K562 (cell line): ENCODE data around the gene MAGI3. TPM values are rescaled to one million over a fixed set of nuclear protein-coding genes. Genes with fewer than 3 reads are reported as not detected.

Source experiments
- ATF3 ChIP-seq, 2 experiments: fragments of 450-650 bp in 1 of 2; sonication (generic) in 1 of 2; formaldehyde crosslinking in 1 of 2; IDR thresholded peaks in 1 of 2; conservative IDR thresholded peaks in 1 of 2; 2 replicates each; pipeline versions ENCODE4 v1.6.1 to v1.8.1; 2016 to 2023; ENCODE audit warnings: mild to moderate bottlenecking in 2 of 2, moderate library complexity in 2 of 2, inconsistent platforms in 1 of 2, missing genetic modification reagents in 1 of 2
- CEBPB ChIP-seq: fragments of 450-650 bp; IDR thresholded peaks from 2 replicates; pipeline ENCODE4 v1.6.1; 2016; ENCODE audit warnings: missing genetic modification characterization, missing compliant biosample characterization
- CEBPG ChIP-seq, 3 experiments: fragments of 200-800 bp in 1 of 3; sonication (Bioruptor generic) in 1 of 3; sonication (generic) in 1 of 3; formaldehyde crosslinking in 1 of 3; IDR thresholded peaks in 2 of 3; conservative IDR thresholded peaks in 1 of 3; 2 replicates each; pipeline versions ENCODE4 v1.6.1 to v1.8.0; 2016 to 2022; ENCODE audit warnings: missing compliant biosample characterization in 2 of 3, missing genetic modification characterization in 2 of 3, mild to moderate bottlenecking in 1 of 3, missing genetic modification reagents in 1 of 3
- CREB5 ChIP-seq: fragments of 250-450 bp; sonication (Bioruptor Pico); IDR thresholded peaks from 2 replicates; pipeline ENCODE4 v1.5.0; 2020; ENCODE audit warnings: mild to moderate bottlenecking
- DACH1 ChIP-seq: fragments of 450-650 bp; IDR thresholded peaks from 2 replicates; pipeline ENCODE4 v1.6.1; 2018; ENCODE audit not compliant: partially characterized antibody
- DNMT1 ChIP-seq: fragments of 450-650 bp; IDR thresholded peaks from 2 replicates; pipeline ENCODE4 v1.6.1; 2016; ENCODE audit warnings: antibody characterized with exemption, mild to moderate bottlenecking
- FOXA1 ChIP-seq: fragments of 450-650 bp; IDR thresholded peaks from 2 replicates; pipeline ENCODE4 v1.6.1; 2016; ENCODE audit warnings: mild to moderate bottlenecking, borderline replicate concordance
- GATAD2B ChIP-seq: fragments of 450-650 bp; IDR thresholded peaks from 2 replicates; pipeline ENCODE4 v1.6.1; 2017; ENCODE audit warnings: mild to moderate bottlenecking, borderline replicate concordance
- GTF2A2 ChIP-seq: IDR thresholded peaks from 2 replicates; pipeline ENCODE4 v1.6.1; 2016; ENCODE audit warnings: mild to moderate bottlenecking, missing genetic modification characterization, missing compliant biosample characterization
- HMBOX1 ChIP-seq: sonication (generic); IDR thresholded peaks from 2 replicates; pipeline ENCODE4 v1.6.1; 2016
- KDM1A ChIP-seq, 2 experiments: fragments of 450-650 bp; IDR thresholded peaks; 2 replicates each; pipeline ENCODE4 v1.6.1; 2016; ENCODE audit warnings: mild to moderate bottlenecking in 2 of 2
- MEF2A ChIP-seq: IDR thresholded peaks from 2 replicates; pipeline ENCODE4 v1.6.1; 2011; ENCODE audit warnings: low read depth, mild to moderate bottlenecking, low read length, moderate library complexity; ENCODE audit not compliant: control insufficient read depth
- NKRF ChIP-seq: fragments of 450-650 bp; IDR thresholded peaks from 2 replicates; pipeline ENCODE4 v1.6.1; 2016; ENCODE audit warnings: borderline replicate concordance
- OTX1 ChIP-seq: fragments of 450-650 bp; formaldehyde crosslinking; IDR thresholded peaks from 2 replicates; pipeline ENCODE4 v1.4.0; 2022; ENCODE audit warnings: mild to moderate bottlenecking
- PBX2 ChIP-seq, 2 experiments: IDR thresholded peaks in 1 of 2; conservative IDR thresholded peaks in 1 of 2; 2 replicates each; pipeline ENCODE4 v1.6.1; 2016; ENCODE audit warnings: low read depth in 2 of 2, mild to moderate bottlenecking in 1 of 2, missing compliant biosample characterization in 1 of 2, missing genetic modification characterization in 1 of 2, moderate library complexity in 1 of 2
- RBM14 ChIP-seq: fragments of 200-400 bp; formaldehyde crosslinking; IDR thresholded peaks from 2 replicates; pipeline ENCODE4 v1.6.1; 2018; ENCODE audit warnings: low read depth, mild to moderate bottlenecking, low read length, moderate library complexity, borderline replicate concordance; ENCODE audit not compliant: insufficient read depth
- RCOR1 ChIP-seq, 2 experiments: IDR thresholded peaks; 2 replicates each; pipeline ENCODE4 v1.6.1; 2012; ENCODE audit warnings: low read depth in 2 of 2, low read length in 2 of 2, borderline replicate concordance in 1 of 2, improper control_type of control experiment in 1 of 2
- SMARCE1 ChIP-seq: fragments of 450-650 bp; IDR thresholded peaks from 2 replicates; pipeline ENCODE4 v1.7.1; 2016; ENCODE audit warnings: mild to moderate bottlenecking
- ZFPM2 ChIP-seq: fragments of 250-450 bp; sonication (Bioruptor Pico); IDR thresholded peaks from 2 replicates; pipeline ENCODE4 v1.5.1; 2022; ENCODE audit warnings: mild to moderate bottlenecking
- polyA plus RNA-seq, 8 experiments: library from polyadenylated mRNA; depleted of rRNA in 4 of 8; stranded (reverse) in 5 of 8; unstranded in 3 of 8; fragments of >200 nt; fragmentation: Nextera tagmentation in 2 of 8; fragmentation: Illumina TruSeq in 1 of 8; extraction: Ambion mirVana in 2 of 8; extraction: Trizol in 1 of 8; gene quantifications; 2 replicates each; pipeline versions ENCODE4 v1.2.1 to v1.2.3, GENCODE V29; 2011 to 2014; ENCODE audit warnings: inconsistent platforms in 1 of 8, missing spikeins in 1 of 8
- total RNA-seq, 7 experiments: library from RNA; depleted of rRNA in 6 of 7; stranded (reverse); fragments of >200 nt in 6 of 7; fragmentation: Illumina TruSeq in 2 of 7; extraction: Trizol in 2 of 7; gene quantifications; 2 replicates each; pipeline versions ENCODE4 v1.2.1 to v1.2.3, GENCODE V29; 2011 to 2021; ENCODE audit warnings: low replicate concordance in 1 of 7

MAGI3 gene
- total and polyA plus RNA-seq, 9 of the 15 experiments (the other 6 are each of a cell fraction or from before 2014, with no cell fraction given), result 1.0 to 8.6 (median 5.5) TPM

- TF ChIP-seq PBX2 (CRISPR knock-in tag; IDR thresholded peaks at IDR 0.05; ENCODE audit: low read depth) (no peak), PBX2 (tag; conservative IDR thresholded peaks at IDR 0.05; ENCODE audit: low read depth) (peak; percentile 83), CREB5 (CRISPR knock-in tag) (no peak), MEF2A (no peak), GTF2A2 (tag) (no peak), SMARCE1 (peak; percentile 22; the same call in 1 of the 2 replicates), HMBOX1 (peak; percentile 95), NKRF (no peak), ZFPM2 (no peak), ATF3 (IDR thresholded peaks at IDR 0.05) (peak; percentile 48; the same call in 1 of the 2 replicates), ATF3 (CRISPR knock-in tag; conservative IDR thresholded peaks at IDR 0.05) (no peak), RBM14 (no peak), CEBPB (peak; percentile 97), DACH1 (no peak), GATAD2B (no peak), FOXA1 (no peak), KDM1A (IDR thresholded peaks at IDR 0.05) (peak in 1 of 2 experiments; percentile 14; a peak in 1 of 4 replicates), RCOR1 (IDR thresholded peaks at IDR 0.05; ENCODE audit: borderline replicate concordance in 1 of 2, low read depth in 2 of 2, low read length in 2 of 2) (peak in 1 of 2 experiments; percentile 39; a peak in 1 of 4 replicates), OTX1 (CRISPR knock-in tag) (no peak), DNMT1 (no peak), CEBPG (CRISPR knock-in tag; IDR thresholded peaks at IDR 0.05) (peak; percentile 61), CEBPG (tag; conservative IDR thresholded peaks at IDR 0.05 in 1 of 2, IDR thresholded peaks at IDR 0.05 in 1 of 2) (peak; percentile 92 to 96)
These were observed 285.0 kb downstream of the MAGI3 start (continued) for GRCh38 chr1:113675302-113675701.
